A549 (cell line): Measurements from ENCODE around the gene SHC3. TPM values are rescaled to one million over a fixed set of nuclear protein-coding genes. Genes with fewer than 3 reads are reported as not detected.

Source experiments
- ATAC-seq, 2 experiments: fragments of 200-7000 bp in 1 of 2; fragments of >200 bp in 1 of 2; cut with Nextera tagmentation in 1 of 2; cut with Tn5 transposase in 1 of 2; 3 replicates each; pipeline versions ENCODE4 v1.8.0 to v1.9.1; 2018 to 2020; ENCODE audit warnings: mild to moderate bottlenecking in 1 of 2, moderate library complexity in 1 of 2
- CTCF ChIA-PET: fragments of 300-600 bp; sonication (Branson Sonifier 250); formaldehyde crosslinking; extraction: SDS; loops from one replicate; lab custom pipeline; 2021; ENCODE audit warnings: antibody characterized with exemption, inconsistent platforms; lab: Yijun Ruan, JAX
- POLR2A ChIA-PET: fragments of 350-600 bp; formaldehyde crosslinking; extraction: SDS; loops from one replicate; lab custom pipeline; 2021; ENCODE audit warnings: antibody characterized with exemption, inconsistent platforms; lab: Yijun Ruan, JAX
- DNase-seq, 2 experiments: peaks; one replicate each; pipeline versions ENCODE4 v3.0.0 to v3.0.0-alpha.2; 2011 to 2016; ENCODE audit warnings: low read depth in 1 of 2, low spot score in 1 of 2
- FAIRE-seq: peaks from 2 replicates; lab custom pipeline; 2011; peaks lifted over from hg19 to GRCh38; lab: Jason Lieb, UNC
- H3K27ac ChIP-seq, 2 experiments: fragments of >200 bp; sonication (Bioruptor Twin); formaldehyde crosslinking; 3 replicates each; pipeline ENCODE4 v1.5.1; 2016 to 2017
- H3K4me1 ChIP-seq: fragments of >200 bp; sonication (Bioruptor Twin); formaldehyde crosslinking; 3 replicates; pipeline ENCODE4 v1.6.1; 2016
- H3K4me2 ChIP-seq: fragments of >200 bp; sonication (Bioruptor Twin); formaldehyde crosslinking; 3 replicates; pipeline ENCODE4 v1.6.1; 2016
- H3K4me3 ChIP-seq: fragments of >200 bp; sonication (Bioruptor Twin); formaldehyde crosslinking; 3 replicates; pipeline ENCODE4 v1.5.1; 2016
- H3K9me3 ChIP-seq: fragments of >200 bp; sonication (Bioruptor Twin); formaldehyde crosslinking; 3 replicates; pipeline ENCODE4 v1.6.1; 2016
- BCL3 ChIP-seq: fragments of >200 bp; sonication (Bioruptor Twin); formaldehyde crosslinking; IDR thresholded peaks from 3 replicates; pipeline ENCODE4 v1.6.1; 2016
- BHLHE40 ChIP-seq: IDR thresholded peaks from 2 replicates; pipeline ENCODE4 v1.6.1; 2012; ENCODE audit warnings: low read depth, low read length, inconsistent platforms
- CBX8 ChIP-seq: fragments of 200-600 bp; sonication (generic); IDR thresholded peaks from 2 replicates; pipeline ENCODE4 v1.6.1; 2016
- CEBPB ChIP-seq, 2 experiments: fragments of >200 bp in 1 of 2; sonication (Bioruptor Twin) in 1 of 2; formaldehyde crosslinking in 1 of 2; IDR thresholded peaks; 2 replicates each; pipeline ENCODE4 v1.6.1; 2012 to 2016
- E2F6 ChIP-seq: IDR thresholded peaks from 2 replicates; pipeline ENCODE4 v1.6.1; 2012; ENCODE audit warnings: low read depth, borderline replicate concordance
- EHMT2 ChIP-seq: fragments of 200-600 bp; sonication (generic); IDR thresholded peaks from 2 replicates; pipeline ENCODE4 v1.6.1; 2016; ENCODE audit warnings: antibody characterized with exemption, low read depth, mild to moderate bottlenecking, moderate library complexity
- HOXA7 ChIP-seq: fragments of 250-450 bp; sonication (Bioruptor Pico); IDR thresholded peaks from 2 replicates; pipeline ENCODE4 v1.5.0; 2020; ENCODE audit warnings: mild to moderate bottlenecking, moderate library complexity
- HOXB13 ChIP-seq: fragments of 250-450 bp; sonication (Bioruptor Pico); IDR thresholded peaks from 2 replicates; pipeline ENCODE4 v1.5.0; 2020; ENCODE audit warnings: low read depth, mild to moderate bottlenecking, moderate library complexity
- KDM1A ChIP-seq: fragments of 200-600 bp; sonication (generic); IDR thresholded peaks from 2 replicates; pipeline ENCODE4 v1.6.1; 2016; ENCODE audit warnings: low read depth, mild to moderate bottlenecking
- NFE2L2 ChIP-seq: fragments of 150-350 bp; conservative IDR thresholded peaks from 2 replicates; pipeline ENCODE4 v1.6.1; 2014; ENCODE audit warnings: low read length
- POLR2A ChIP-seq: IDR thresholded peaks from 2 replicates; pipeline ENCODE4 v1.6.1; 2012; ENCODE audit warnings: mild to moderate bottlenecking, low read length
- REST ChIP-seq: fragments of 200-600 bp; sonication (generic); IDR thresholded peaks from 2 replicates; pipeline ENCODE4 v1.6.1; 2016; ENCODE audit warnings: antibody characterized with exemption, mild to moderate bottlenecking, moderate library complexity
- SREBF2 ChIP-seq: fragments of 450-650 bp; IDR thresholded peaks from 2 replicates; pipeline ENCODE4 v1.6.1; 2014; ENCODE audit warnings: mild to moderate bottlenecking, moderate library complexity
- TFCP2L1 ChIP-seq: fragments of 250-450 bp; sonication (Bioruptor Pico); IDR thresholded peaks from 2 replicates; pipeline ENCODE4 v1.5.0; 2021; ENCODE audit warnings: mild to moderate bottlenecking
- ZC3H11A ChIP-seq: fragments of 450-650 bp; IDR thresholded peaks from 2 replicates; pipeline ENCODE4 v1.6.1; 2014; ENCODE audit warnings: antibody characterized with exemption, mild to moderate bottlenecking
- ZSCAN20 ChIP-seq: fragments of 250-450 bp; sonication (Bioruptor Pico); IDR thresholded peaks from 2 replicates; pipeline ENCODE4 v1.8.0; 2022; ENCODE audit warnings: mild to moderate bottlenecking, moderate library complexity
- WGBS: methylation state at CpG from one replicate; pipeline ENCODE4 v1.1.6; 2017; ENCODE audit errors: missing lambda C conversion rate; 5-methylcytosine and 5-hydroxymethylcytosine counted together
- polyA plus RNA-seq, 4 experiments: library from polyadenylated mRNA; depleted of rRNA in 3 of 4; stranded (reverse); fragments of >200 nt; fragmentation: RNase III in 1 of 4; extraction: RNeasy Plus Mini Kit Qiagen cat#74134 plus additional on column Dnase treatment in 1 of 4; gene quantifications; 2 replicates in 3 of 4; 3 replicates in 1 of 4; pipeline ENCODE4 v1.2.3, GENCODE V29; 2011 to 2017
- TF ChIP-seq, protein P1 (sequence below): fragments of >200 bp; sonication (Bioruptor Twin); formaldehyde crosslinking; IDR thresholded peaks from 2 replicates; pipeline ENCODE4 v1.6.1; 2016

SHC3 gene
- polyA plus RNA-seq, 2 of the 4 experiments (the other 2 are of a cell fraction): 0.09 to 0.88 TPM

GRCh38 chr9:89002987-89003386, 175.6 kb downstream of the SHC3 start:
- no peak for DNase-seq
- TF ChIP-seq TFCP2L1 (CRISPR knock-in tag) (no peak), NFE2L2 (no peak), SREBF2 (no peak), BHLHE40 (no peak)
- TF ChIP-seq, all 56 proteins: peak for 0
- Histone ChIP-seq H3K9me3 (no peaks in the 10 kb centered on the region), H3K27ac (no peak overlapping the region), H3K4me1 (peaks cover 24% of the 10 kb centered on the region), H3K4me2 (no peak overlapping the region), H3K4me3 (no peak overlapping the region)
- CTCF ChIA-PET: interaction anchor here (0.8 to 3.5 kb wide), 2 partner anchors 341 to 411 kb away, joined by 3 to 31 read pairs; no protein-coding TSS in a partner anchor
- WGBS: 97% methylated on average over 6 of the region's 6 CpGs
- POLR2A ChIA-PET: no interaction called here
- FAIRE-seq: no peak
- ATAC-seq: no peak

DNA sequence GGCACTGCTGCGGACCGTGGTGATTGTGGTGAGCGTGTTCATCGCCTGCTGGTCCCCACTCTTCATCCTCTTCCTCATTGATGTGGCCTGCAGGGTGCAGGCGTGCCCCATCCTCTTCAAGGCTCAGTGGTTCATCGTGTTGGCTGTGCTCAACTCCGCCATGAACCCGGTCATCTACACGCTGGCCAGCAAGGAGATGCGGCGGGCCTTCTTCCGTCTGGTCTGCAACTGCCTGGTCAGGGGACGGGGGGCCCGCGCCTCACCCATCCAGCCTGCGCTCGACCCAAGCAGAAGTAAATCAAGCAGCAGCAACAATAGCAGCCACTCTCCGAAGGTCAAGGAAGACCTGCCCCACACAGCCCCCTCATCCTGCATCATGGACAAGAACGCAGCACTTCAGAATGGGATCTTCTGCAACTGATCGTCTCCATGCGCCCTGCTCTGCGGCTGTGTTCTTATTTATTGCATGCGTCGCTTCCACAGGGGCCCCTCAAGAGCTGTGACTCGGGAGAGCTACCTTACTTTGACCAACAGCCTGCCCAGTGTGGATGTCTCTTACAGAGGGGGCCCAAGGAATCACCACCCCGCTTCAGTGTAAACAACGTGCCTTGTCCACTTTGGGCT, 176.6 kb downstream of the SHC3 start:
- ATAC-seq: no peak
- POLR2A ChIA-PET: no interaction called here
- TF ChIP-seq CEBPB (IDR thresholded peaks at IDR 0.05) (no peak), HOXA7 (no peak), ZSCAN20 (CRISPR knock-in tag) (no peak), POLR2A (no peak), ZC3H11A (no peak), BCL3 (no peak), REST (no peak), KDM1A (no peak), EHMT2 (no peak), HOXB13 (CRISPR knock-in tag) (no peak), E2F6 (no peak), SREBF2 (no peak), CBX8 (no peak)
- TF ChIP-seq, protein P1, sequence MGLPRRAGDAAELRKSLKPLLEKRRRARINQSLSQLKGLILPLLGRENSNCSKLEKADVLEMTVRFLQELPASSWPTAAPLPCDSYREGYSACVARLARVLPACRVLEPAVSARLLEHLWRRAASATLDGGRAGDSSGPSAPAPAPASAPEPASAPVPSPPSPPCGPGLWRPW: no peak
- Histone ChIP-seq H3K4me2 (no peak overlapping the region), H3K4me3 (no peak overlapping the region), H3K4me1 (peaks cover 27% of the 10 kb centered on the region), H3K9me3 (no peaks in the 10 kb centered on the region), H3K27ac (no peak overlapping the region)
- FAIRE-seq: no peak
- no peak for DNase-seq
- WGBS: 92% methylated on average over 25 of the region's 27 CpGs
- CTCF ChIA-PET: interaction anchor here (0.5 to 3.5 kb wide), 13 partner anchors 8 to 895 kb away, joined by 3 to 31 read pairs (median 4); no protein-coding TSS in a partner anchor
